H9 (cell line): ENCODE results near the gene KNSTRN. TPM values are rescaled to one million over a fixed set of nuclear protein-coding genes. Genes with fewer than 3 reads are reported as not detected.

Source experiments
- DNase-seq: peaks from one replicate; pipeline ENCODE4 v3.0.0-alpha.2; 2017
- H2AFZ ChIP-seq: one replicate; pipeline ENCODE4 v1.6.1; 2013; ENCODE audit warnings: mild to moderate bottlenecking, low read length, control low read depth, moderate library complexity
- H2AK5ac ChIP-seq: 2 replicates; pipeline ENCODE4 v1.6.1; 2013; ENCODE audit warnings: low read length, control low read depth, mixed read lengths; ENCODE audit not compliant: insufficient read length
- H2BK120ac ChIP-seq: one replicate; pipeline ENCODE4 v1.6.1; 2013; ENCODE audit warnings: low read depth, mild to moderate bottlenecking, low read length, control low read depth, inconsistent platforms; ENCODE audit not compliant: poor library complexity, severe bottlenecking
- H2BK12ac ChIP-seq: 2 replicates; pipeline ENCODE4 v1.6.1; 2013; ENCODE audit warnings: low read length, control low read depth, mixed read lengths, low read depth; ENCODE audit not compliant: insufficient read length
- H2BK15ac ChIP-seq: 2 replicates; pipeline ENCODE4 v1.6.1; 2013; ENCODE audit warnings: low read depth, low read length, control low read depth
- H2BK20ac ChIP-seq: one replicate; pipeline ENCODE4 v1.6.1; 2013; ENCODE audit warnings: low read depth, mild to moderate bottlenecking, low read length, control low read depth, inconsistent platforms; ENCODE audit not compliant: poor library complexity, severe bottlenecking
- H2BK5ac ChIP-seq: 2 replicates; pipeline ENCODE4 v1.6.1; 2013; ENCODE audit warnings: low read length, control low read depth, mixed read lengths; ENCODE audit not compliant: insufficient read length
- H3K14ac ChIP-seq: 2 replicates; pipeline ENCODE4 v1.6.1; 2013; ENCODE audit warnings: low read length, control low read depth; ENCODE audit not compliant: insufficient read depth
- H3K18ac ChIP-seq: 2 replicates; pipeline ENCODE4 v1.6.1; 2013; ENCODE audit warnings: low read depth, mild to moderate bottlenecking, mixed read lengths, low read length, control low read depth; ENCODE audit not compliant: insufficient read length
- H3K23ac ChIP-seq: 2 replicates; pipeline ENCODE4 v1.6.1; 2013; ENCODE audit warnings: low read length, control low read depth, mixed read lengths, low read depth; ENCODE audit not compliant: insufficient read length
- H3K23me2 ChIP-seq: 2 replicates; pipeline ENCODE4 v1.6.1; 2013; ENCODE audit warnings: low read depth, mild to moderate bottlenecking, mixed read lengths, low read length, control low read depth; ENCODE audit not compliant: insufficient read length, poor library complexity, severe bottlenecking
- H3K27ac ChIP-seq: 2 replicates; pipeline ENCODE4 v1.5.1; 2013; ENCODE audit warnings: low read length, control low read depth, mixed read lengths, low read depth; ENCODE audit not compliant: insufficient read length
- H3K27me3 ChIP-seq: 2 replicates; pipeline ENCODE4 v1.6.1; 2013; ENCODE audit warnings: low read length, control low read depth, inconsistent platforms; ENCODE audit not compliant: insufficient read depth
- H3K4ac ChIP-seq: 2 replicates; pipeline ENCODE4 v1.6.1; 2013; ENCODE audit warnings: low read depth, mild to moderate bottlenecking, control low read depth, inconsistent platforms, low read length, moderate library complexity
- H3K4me1 ChIP-seq: 2 replicates; pipeline ENCODE4 v1.6.1; 2013; ENCODE audit warnings: low read length, control low read depth, inconsistent platforms; ENCODE audit not compliant: insufficient read depth
- H3K4me2 ChIP-seq: 2 replicates; pipeline ENCODE4 v1.6.1; 2013; ENCODE audit warnings: low read length, control low read depth, mixed read lengths; ENCODE audit not compliant: insufficient read length, insufficient read depth
- H3K56ac ChIP-seq: 2 replicates; pipeline ENCODE4 v1.6.1; 2013; ENCODE audit warnings: low read depth, mild to moderate bottlenecking, mixed read lengths, low read length, control low read depth; ENCODE audit not compliant: insufficient read length
- H3K79me1 ChIP-seq: 2 replicates; pipeline ENCODE4 v1.6.1; 2013; ENCODE audit warnings: low read depth, mild to moderate bottlenecking, moderate library complexity, low read length, control low read depth, inconsistent platforms; ENCODE audit not compliant: insufficient read depth, poor library complexity, severe bottlenecking
- H3K79me2 ChIP-seq: 2 replicates; pipeline ENCODE4 v1.6.1; 2013; ENCODE audit warnings: low read length, control low read depth, inconsistent platforms; ENCODE audit not compliant: insufficient read depth
- H3K9ac ChIP-seq: 2 replicates; pipeline ENCODE4 v1.6.1; 2013; ENCODE audit warnings: low read length, control low read depth, mixed read lengths; ENCODE audit not compliant: insufficient read length; ENCODE audit errors: extremely low read depth
- H3K9me3 ChIP-seq: one replicate; pipeline ENCODE4 v1.6.1; 2013; ENCODE audit warnings: low read depth, low read length, inconsistent platforms; ENCODE audit not compliant: control insufficient read depth
- H3T11ph ChIP-seq: one replicate; pipeline ENCODE4 v1.6.1; 2013; ENCODE audit warnings: mild to moderate bottlenecking, low read length, control low read depth, inconsistent platforms
- H4K20me1 ChIP-seq: one replicate; pipeline ENCODE4 v1.6.1; 2013; ENCODE audit not compliant: control insufficient read depth, insufficient read length, insufficient read depth
- H4K5ac ChIP-seq: 2 replicates; pipeline ENCODE4 v1.6.1; 2013; ENCODE audit warnings: low read depth, mild to moderate bottlenecking, mixed read lengths, low read length, control low read depth; ENCODE audit not compliant: insufficient read length
- H4K8ac ChIP-seq: replicated peaks from 2 replicates; pipeline ENCODE4 v1.6.1; 2013; ENCODE audit warnings: low read length, control low read depth, mixed read lengths, low read depth; ENCODE audit not compliant: insufficient read length
- H4K91ac ChIP-seq: 2 replicates; pipeline ENCODE4 v1.6.1; 2013; ENCODE audit warnings: low read depth, mild to moderate bottlenecking, moderate library complexity, mixed read lengths, low read length, control low read depth; ENCODE audit not compliant: insufficient read length
- H3K27ac Mint-ChIP-seq, 3 experiments: 2 replicates in 2 of 3; 3 replicates in 1 of 3; pipeline ENCODE4 v1.8.0; 2020 to 2021; ENCODE audit warnings: mixed read lengths in 3 of 3, mild to moderate bottlenecking in 1 of 3, moderate library complexity in 1 of 3
- H3K27me3 Mint-ChIP-seq: 2 replicates; pipeline ENCODE4 v1.8.0; 2021; ENCODE audit warnings: low read depth, mild to moderate bottlenecking, moderate library complexity, mixed read lengths
- H3K36me3 Mint-ChIP-seq, 3 experiments: 2 replicates in 2 of 3; 3 replicates in 1 of 3; pipeline ENCODE4 v1.8.0; 2020 to 2021; ENCODE audit warnings: low read depth in 3 of 3, mixed read lengths in 3 of 3; ENCODE audit not compliant: insufficient read depth in 1 of 3
- H3K4me1 Mint-ChIP-seq, 2 experiments: 2 replicates each; pipeline ENCODE4 v1.8.0; 2020; ENCODE audit warnings: mixed read lengths in 2 of 2
- H3K4me3 Mint-ChIP-seq, 2 experiments: 2 replicates in 1 of 2; 3 replicates in 1 of 2; pipeline ENCODE4 v1.8.0; 2020 to 2021; ENCODE audit warnings: mild to moderate bottlenecking in 2 of 2, mixed read lengths in 2 of 2, moderate library complexity in 1 of 2
- H3K9me3 Mint-ChIP-seq, 2 experiments: 2 replicates in 1 of 2; 3 replicates in 1 of 2; pipeline ENCODE4 v1.8.0; 2020; ENCODE audit warnings: mild to moderate bottlenecking in 2 of 2, mixed read lengths in 2 of 2, moderate library complexity in 1 of 2
- CTCF ChIP-seq: fragments of 200-600 bp; sonication (generic); conservative IDR thresholded peaks from 3 replicates; pipeline ENCODE4 v1.8.0; 2021; ENCODE audit warnings: antibody characterized with exemption, mild to moderate bottlenecking
- WGBS: extraction: QIAGEN DNeasy Blood & Tissue Kit; methylation state at CpG from one replicate; pipeline ENCODE4 v1.1.7; 2013; ENCODE audit warnings: missing lambda C conversion rate, low lambda C conversion rate, mixed read lengths; ENCODE audit not compliant: insufficient read length; ENCODE audit errors: extremely low coverage; 5-methylcytosine and 5-hydroxymethylcytosine counted together
- total RNA-seq: library from RNA; stranded (reverse); gene quantifications from 2 replicates; pipeline ENCODE4 v1.2.1, GENCODE V29; 2021

Gene KNSTRN
- total RNA-seq, 1 experiment from 2014 or later = 53.9 TPM

DNA sequence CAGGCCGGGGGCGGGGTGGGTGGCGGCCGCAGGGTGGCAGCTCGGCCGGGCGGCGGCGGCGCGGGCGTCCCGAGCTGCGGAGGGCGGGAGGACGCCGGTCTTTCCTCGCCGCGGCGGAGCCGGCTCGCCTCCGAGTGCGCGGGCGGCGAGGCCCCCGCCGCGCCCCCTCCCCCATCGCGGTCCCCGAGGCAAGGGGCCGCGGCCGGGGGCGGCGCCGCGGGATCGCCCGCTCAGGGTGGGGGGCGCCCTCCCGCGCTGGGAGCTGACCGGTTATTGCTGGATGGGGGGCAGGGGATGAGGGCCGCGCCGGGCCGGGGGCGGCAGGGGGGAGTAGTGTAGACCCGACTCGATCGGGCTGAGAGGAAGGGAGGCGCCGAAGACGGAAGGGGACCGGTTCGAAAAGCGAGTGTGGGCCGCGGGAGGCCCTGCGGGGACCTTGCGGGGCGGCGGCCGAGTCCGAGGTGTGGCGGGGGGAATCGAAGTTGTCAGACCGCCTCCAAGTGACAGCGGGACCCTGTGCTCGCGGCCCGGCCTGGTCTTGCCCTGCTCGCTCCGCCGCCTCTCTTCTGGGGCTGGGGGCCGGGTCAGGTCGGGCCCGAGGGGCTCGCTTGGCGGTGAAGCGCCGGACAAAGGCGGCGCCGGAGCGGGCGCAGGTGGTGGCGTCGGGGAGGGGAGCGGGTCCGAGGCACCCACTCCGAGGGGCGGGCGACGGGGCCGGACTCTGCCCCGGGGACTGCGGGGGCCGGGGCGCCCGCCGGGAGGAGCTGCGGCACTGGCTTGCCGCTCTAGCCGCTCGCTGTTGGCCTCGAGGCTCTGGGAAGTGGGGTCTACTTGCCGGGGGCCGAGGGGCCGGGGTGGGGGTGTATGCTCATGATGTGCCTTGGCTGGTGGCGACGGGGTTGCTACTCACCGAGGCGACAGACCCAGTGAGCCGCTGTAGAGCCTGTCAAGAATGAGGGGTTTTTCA is 59.3 kb downstream of the KNSTRN start:
- Histone ChIP-seq H3K4me1 (peaks cover 28% of the 10 kb centered on the region), H2BK20ac (no peak overlapping the region), H2BK12ac (no peak overlapping the region), H2BK120ac (no peak overlapping the region), H3K56ac (no peak overlapping the region), H3K23ac (no peak overlapping the region), H2AK5ac (no peak overlapping the region), H2BK15ac (no peak overlapping the region), H3K23me2 (peaks cover 35% of the 10 kb centered on the region), H3K18ac (peak overlapping the region; percentile 9), H4K5ac (no peak overlapping the region), H3K9me3 (no peaks in the 10 kb centered on the region), H3K14ac (peak overlapping the region; percentile 80), H3K79me1 (peaks cover 8% of the 10 kb centered on the region), H2AFZ (no peak overlapping the region), H4K91ac (no peak overlapping the region), H3K4me2 (peak overlapping the region; percentile 66), H3K27me3 (no peaks in the 10 kb centered on the region), H2BK5ac (no peak overlapping the region), H3T11ph (no peak overlapping the region), H3K4ac (no peak overlapping the region), H3K27ac (no peak overlapping the region), H3K79me2 (peaks cover 42% of the 10 kb centered on the region; the same call in 1 of the 2 replicates), H3K9ac (peak overlapping the region; percentile 22), H4K8ac (no peak overlapping the region), H4K20me1 (no peaks in the 10 kb centered on the region)
- DNase-seq = no peak
- H3K4me1 Mint-ChIP-seq = peaks cover 68 to 71% of the 10 kb centered on the region in 2 experiments
- peaks cover 9% of the 10 kb centered on the region; the same call in 1 of the 2 replicates for H3K27me3 Mint-ChIP-seq
- no peaks in the 10 kb centered on the region for H3K9me3 Mint-ChIP-seq
- TF ChIP-seq CTCF = no peak
- peak overlapping the region in 1 of 3 experiments; percentile 11; a peak in 2 of 7 replicates for H3K27ac Mint-ChIP-seq
- no CpG with 5 or more reads among the region's 119 CpGs for WGBS
- peak overlapping the region; percentile 90 to 95 for H3K4me3 Mint-ChIP-seq
- peaks cover 0 to 22% (median 0%) of the 10 kb centered on the region in 3 experiments; a peak in 5 of 7 replicates for H3K36me3 Mint-ChIP-seq
